ENCODE measurements around the gene TAAR5.

TAAR5 gene

DNA sequence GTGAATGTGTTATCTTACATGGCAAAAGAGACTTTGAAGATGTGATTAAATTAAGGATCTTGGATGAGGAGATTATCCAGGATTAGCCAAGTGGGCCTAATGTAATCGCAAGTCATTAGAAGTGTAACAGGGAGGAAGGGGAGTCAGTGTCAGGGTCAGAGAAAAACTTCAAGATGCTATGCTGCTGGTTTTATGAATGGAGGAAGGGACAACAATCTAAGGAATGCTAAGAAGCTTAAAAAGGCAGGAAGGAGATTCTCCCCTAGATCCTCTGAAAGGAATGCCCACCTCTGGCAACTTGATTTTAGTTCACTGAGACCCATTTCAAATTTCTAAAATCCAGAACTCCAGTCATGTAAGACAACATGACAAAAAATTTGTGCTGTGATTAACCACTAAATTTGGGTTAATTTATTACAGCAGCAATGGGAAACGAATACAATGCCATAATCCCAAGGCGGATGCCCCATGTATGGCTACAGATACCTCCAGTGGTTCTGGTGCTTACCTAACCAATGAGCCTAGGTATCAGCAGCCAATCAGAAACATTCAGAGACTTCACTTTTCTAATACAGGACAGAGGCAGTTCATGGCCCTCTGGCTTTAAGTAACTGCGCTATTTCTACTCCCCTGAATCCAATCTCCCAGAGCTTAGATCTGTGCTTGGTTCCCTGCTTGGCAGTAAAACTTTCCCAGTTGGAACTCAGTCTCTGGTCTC, 40.6 kb downstream of the TAAR5 start:
- TF ChIP-seq, protein P1, sequence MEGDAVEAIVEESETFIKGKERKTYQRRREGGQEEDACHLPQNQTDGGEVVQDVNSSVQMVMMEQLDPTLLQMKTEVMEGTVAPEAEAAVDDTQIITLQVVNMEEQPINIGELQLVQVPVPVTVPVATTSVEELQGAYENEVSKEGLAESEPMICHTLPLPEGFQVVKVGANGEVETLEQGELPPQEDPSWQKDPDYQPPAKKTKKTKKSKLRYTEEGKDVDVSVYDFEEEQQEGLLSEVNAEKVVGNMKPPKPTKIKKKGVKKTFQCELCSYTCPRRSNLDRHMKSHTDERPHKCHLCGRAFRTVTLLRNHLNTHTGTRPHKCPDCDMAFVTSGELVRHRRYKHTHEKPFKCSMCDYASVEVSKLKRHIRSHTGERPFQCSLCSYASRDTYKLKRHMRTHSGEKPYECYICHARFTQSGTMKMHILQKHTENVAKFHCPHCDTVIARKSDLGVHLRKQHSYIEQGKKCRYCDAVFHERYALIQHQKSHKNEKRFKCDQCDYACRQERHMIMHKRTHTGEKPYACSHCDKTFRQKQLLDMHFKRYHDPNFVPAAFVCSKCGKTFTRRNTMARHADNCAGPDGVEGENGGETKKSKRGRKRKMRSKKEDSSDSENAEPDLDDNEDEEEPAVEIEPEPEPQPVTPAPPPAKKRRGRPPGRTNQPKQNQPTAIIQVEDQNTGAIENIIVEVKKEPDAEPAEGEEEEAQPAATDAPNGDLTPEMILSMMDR (IDR thresholded peaks at IDR 0.05) = no peak
- no peaks in the 10 kb centered on the region for H3K36me3 ChIP-seq
- H3K4me3 ChIP-seq = no peak overlapping the region
- H3K27me3 ChIP-seq = no peaks in the 10 kb centered on the region
- H3K4me1 ChIP-seq = no peaks in the 10 kb centered on the region
- intact Hi-C loops (cut with DNase I; ENCODE audit: low total_unique reads) = no loop called here
- H3K27ac ChIP-seq = no peak overlapping the region
- no peaks in the 10 kb centered on the region for H3K9me3 ChIP-seq
- no peak for DNase-seq

GRCh38 chr6:132544826-132545225, 44.7 kb downstream of the TAAR5 start:
- TF ChIP-seq, protein P1 (IDR thresholded peaks at IDR 0.05) = no peak
- intact Hi-C loops (cut with DNase I; ENCODE audit: low total_unique reads) = no loop called here
- no peaks in the 10 kb centered on the region for H3K27me3 ChIP-seq

More at GRCh38 chr6:132544826-132545225, 44.7 kb downstream of the TAAR5 start:
- no peaks in the 10 kb centered on the region for H3K36me3 ChIP-seq
- DNase-seq = no peak
- no peaks in the 10 kb centered on the region for H3K9me3 ChIP-seq
- H3K27ac ChIP-seq = no peak overlapping the region
- H3K4me1 ChIP-seq = no peaks in the 10 kb centered on the region
- H3K4me3 ChIP-seq = no peak overlapping the region
